OCI-LY7 (cell line): ENCODE measurements around the gene MROH7. TPM values are rescaled to one million over a fixed set of nuclear protein-coding genes. Genes with fewer than 3 reads are reported as not detected.

Experiments used
- Bru-seq: library from RNA; stranded (reverse); fragments of 400-500 nt; gene quantifications from one replicate; lab custom pipeline; 2021; lab: Mats Ljungman, UMichigan
- BruChase-seq, 2 experiments: library from RNA; stranded (reverse); fragments of 400-500 nt; gene quantifications; one replicate each; lab custom pipeline; 2021; lab: Mats Ljungman, UMichigan
- BruUV-seq: library from RNA; stranded (reverse); fragments of 400-500 nt; replicated peaks from 2 replicates; lab custom pipeline; 2021; lab: Mats Ljungman, UMichigan
- CTCF ChIA-PET: fragments of 300-600 bp; sonication (Branson Sonifier 250); formaldehyde crosslinking; loops from one replicate; lab custom pipeline; 2022; ENCODE audit warnings: antibody characterized with exemption; ENCODE audit not compliant: unreplicated experiment; lab: Charles Lee
- POLR2A ChIA-PET: fragments of 300-600 bp; sonication (Branson Sonifier 250); formaldehyde crosslinking; loops from one replicate; lab custom pipeline; 2022; ENCODE audit warnings: antibody characterized with exemption; lab: Charles Lee
- DNase-seq: peaks from one replicate; pipeline ENCODE4 v3.0.0-alpha.2; 2015; ENCODE audit warnings: low spot score
- H2AFZ ChIP-seq: fragments of 200-600 bp; sonication (generic), shearing (Covaris generic); 2 replicates; pipeline ENCODE4 v1.6.1; 2014; ENCODE audit warnings: mild to moderate bottlenecking, antibody characterized with exemption, low read length, moderate library complexity
- H3K27ac ChIP-seq: fragments of 200-600 bp; sonication (generic); 2 replicates; pipeline ENCODE4 v1.5.1; 2014; ENCODE audit warnings: mixed run types, low read depth, mild to moderate bottlenecking, moderate library complexity, low read length, inconsistent platforms; ENCODE audit not compliant: poor library complexity, severe bottlenecking
- H3K36me3 ChIP-seq: fragments of 200-600 bp; sonication (generic); 2 replicates; pipeline ENCODE4 v1.6.1; 2014; ENCODE audit warnings: mild to moderate bottlenecking, antibody characterized with exemption, low read length, moderate library complexity, mixed read lengths; ENCODE audit not compliant: insufficient read depth
- H3K4me1 ChIP-seq: fragments of 200-600 bp; sonication (generic); 2 replicates; pipeline ENCODE4 v1.5.1; 2014; ENCODE audit warnings: mild to moderate bottlenecking, low read length; ENCODE audit not compliant: insufficient read depth, poor library complexity, severe bottlenecking
- H3K4me2 ChIP-seq: fragments of 200-600 bp; sonication (generic); 2 replicates; pipeline ENCODE4 v1.6.1; 2014; ENCODE audit warnings: mild to moderate bottlenecking, low read length
- H3K4me3 ChIP-seq: fragments of 200-600 bp; sonication (generic); 2 replicates; pipeline ENCODE4 v1.5.1; 2014; ENCODE audit warnings: mild to moderate bottlenecking, low read depth, low read length; ENCODE audit not compliant: poor library complexity, severe bottlenecking
- H3K79me2 ChIP-seq: fragments of 200-600 bp; sonication (generic); 2 replicates; pipeline ENCODE4 v1.6.1; 2016; ENCODE audit warnings: low read depth, mild to moderate bottlenecking, low read length, moderate library complexity, mixed read lengths; ENCODE audit not compliant: insufficient read depth
- H3K9me2 ChIP-seq: fragments of 200-600 bp; sonication (generic); 2 replicates; pipeline ENCODE4 v1.6.1; 2016; ENCODE audit warnings: mild to moderate bottlenecking, low read length, mixed read lengths; ENCODE audit not compliant: insufficient read depth
- H3K9me3 ChIP-seq: fragments of 200-600 bp; sonication (generic); 2 replicates; pipeline ENCODE4 v1.6.1; 2014; ENCODE audit warnings: mild to moderate bottlenecking, mixed run types, low read length, mixed read lengths
- H4K20me1 ChIP-seq: fragments of 200-600 bp; sonication (generic); 2 replicates; pipeline ENCODE4 v1.6.1; 2014; ENCODE audit warnings: mild to moderate bottlenecking, antibody characterized with exemption, low read length, moderate library complexity, mixed read lengths; ENCODE audit not compliant: insufficient read depth
- CTCF ChIP-seq: fragments of 200-600 bp; sonication (generic); conservative IDR thresholded peaks from 2 replicates; pipeline ENCODE4 v1.5.1; 2014; ENCODE audit warnings: mild to moderate bottlenecking, antibody characterized with exemption, low read length, moderate library complexity, mixed read lengths
- EZH2phosphoT487 ChIP-seq: fragments of 200-600 bp; sonication (generic); IDR thresholded peaks from 2 replicates; pipeline ENCODE4 v1.6.1; 2018; ENCODE audit warnings: low read depth, borderline replicate concordance, mild to moderate bottlenecking, mixed run types, antibody characterized with exemption, low read length, moderate library complexity, mixed read lengths
- intact Hi-C: fragments of 100-400 bp; cut with micrococcal nuclease; formaldehyde crosslinking; loops from one replicate; pipeline ENCODE4 v1.10.0; 2022; ENCODE audit not compliant: unreplicated experiment
- long read RNA-seq: library from polyadenylated mRNA; stranded (forward); transcript quantifications from one replicate; pipeline ENCODE4 v2.0.0, GENCODE V29; 2022
- total RNA-seq, 2 experiments: library from RNA; depleted of rRNA in 1 of 2; stranded (reverse); fragments of >200 nt in 1 of 2; shearing (Covaris generic) in 1 of 2; gene quantifications; 2 replicates each; pipeline ENCODE4 v1.2.3, GENCODE V29; 2014 to 2022

Gene MROH7
- total RNA-seq (2014; rRNA removed; shearing (Covaris generic)) (not detected in 2 replicates), total RNA-seq (2022) (not detected in 2 replicates), Bru-seq, nascent RNA (not detected), BruChase-seq, experiment 1, labeled RNA remaining after a 6-hour chase (not detected), BruChase-seq, experiment 2, labeled RNA remaining after a 2-hour chase (not detected)
- long read RNA-seq, result 0 reads

- no peak within 1 kb of the TSS for H3K27ac ChIP-seq
- H3K9me3 ChIP-seq, result peaks cover 7% of the 10 kb centered on the region; the same call in 1 of the 2 replicates
- H3K4me1 ChIP-seq, result no peaks in the 10 kb centered on the region
- H3K4me2 ChIP-seq, result no peak within 1 kb of the TSS
- no peak within 1 kb of the TSS for H3K4me3 ChIP-seq
- no peak within 1 kb of the TSS for H2AFZ ChIP-seq
- no peaks in the 10 kb centered on the region for H3K36me3 ChIP-seq
- no TSS peak for BruUV-seq
- POLR2A ChIA-PET, result interaction anchor here (0.5 to 0.6 kb wide), 2 partner anchors 43 to 79 kb away, joined by 4 to 6 read pairs; no protein-coding TSS in a partner anchor
- H3K9me2 ChIP-seq, result no peaks in the 10 kb centered on the region
- no peaks in the 10 kb centered on the region for H4K20me1 ChIP-seq
- CTCF ChIA-PET, result no interaction called here
- intact Hi-C loops, result no loop called here
- DNase-seq, result no peak
- TF ChIP-seq CTCF (no peak), EZH2phosphoT487 (no peak)
- H3K79me2 ChIP-seq, result no peaks in the 10 kb centered on the region
These were observed at the start of gene MROH7 for GRCh38 chr1:54640863-54641836. TSS of gene MROH7 (plus strand) at chr1:54641786. CDS start at chr1:54652927, 11,141 bp downstream.

GRCh38 chr1:54593571-54594160 is 47.9 kb upstream of the MROH7 start:
- Histone ChIP-seq H3K4me3 (no peak overlapping the region), H4K20me1 (no peaks in the 10 kb centered on the region), H3K9me2 (no peaks in the 10 kb centered on the region), H3K79me2 (no peaks in the 10 kb centered on the region), H3K27ac (no peak overlapping the region), H3K4me1 (no peaks in the 10 kb centered on the region), H2AFZ (no peak overlapping the region), H3K9me3 (no peaks in the 10 kb centered on the region), H3K36me3 (no peaks in the 10 kb centered on the region), H3K4me2 (no peak overlapping the region)
- no TSS peak for BruUV-seq
- TF ChIP-seq EZH2phosphoT487 (no peak), CTCF (no peak)
- intact Hi-C loops, result no loop called here
- ChIA-PET CTCF (no interaction called here), POLR2A (no interaction called here)
- no peak for DNase-seq
